ENCODE measurements around the gene CSK.

- TF ChIP-seq CTCF (IDR thresholded peaks at IDR 0.05; ENCODE audit: low read depth, low read length): no peak
- TF ChIP-seq POLR2A (IDR thresholded peaks at IDR 0.05; ENCODE audit: extremely low read depth, insufficient read length): no peak
Measured at GRCh38 chr15:74807282-74807681, 25.4 kb downstream of the CSK start.

Measured in NB4 (cell line).